HuH-7.5 (cell line): Measurements from ENCODE around the gene CBX8.
A peak's percentile ranks its signal among the peaks of the same experiment; 100 is the strongest.

Experiments
- DNase-seq: peaks from one replicate; pipeline ENCODE4 v3.0.0; 2011; ENCODE audit warnings: low spot score

The CBX8 gene

DNA sequence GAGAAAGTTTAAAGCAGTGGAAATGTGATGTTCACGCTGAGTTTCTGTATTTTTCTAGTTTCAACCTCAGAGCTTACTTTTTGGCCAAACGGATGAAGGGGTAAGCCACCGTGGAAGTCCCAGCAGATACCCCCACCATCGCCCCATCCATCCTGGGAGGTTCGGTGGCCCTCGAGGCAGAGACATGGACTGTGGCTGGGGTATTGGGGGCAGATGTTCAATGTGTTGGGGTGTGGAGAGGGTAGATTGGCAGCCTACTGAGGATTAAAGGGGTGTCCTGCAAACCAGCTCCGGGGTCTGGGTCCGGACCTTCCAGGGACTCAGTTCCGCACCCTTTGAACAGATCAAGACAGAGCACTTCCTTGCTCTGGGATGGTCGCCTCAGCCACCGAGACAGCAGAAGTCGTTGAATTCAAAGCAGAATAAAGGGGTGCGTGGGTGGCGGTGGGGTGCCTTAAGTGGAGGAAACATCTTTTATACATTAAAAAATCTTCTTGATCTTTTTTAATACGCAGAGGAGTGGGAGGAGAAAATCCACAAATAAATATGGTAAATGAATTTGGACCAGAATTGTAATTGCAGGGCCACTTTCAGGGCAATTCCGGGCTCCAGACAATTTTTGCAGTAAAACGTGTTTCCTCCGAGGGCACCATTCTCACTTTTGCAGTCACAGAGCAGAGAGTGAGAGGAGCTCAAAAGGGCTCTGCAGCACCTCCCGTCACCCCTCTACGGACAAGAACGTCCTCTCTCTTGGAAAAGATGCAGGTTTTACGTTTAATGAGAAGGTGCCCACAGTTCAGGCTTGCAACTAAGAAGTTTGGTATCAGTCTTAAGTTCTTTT lies 8.2 kb upstream of the CBX8 start:
- no peak for DNase-seq

GRCh38 chr17:79803997-79804855 lies 7.3 kb upstream of the CBX8 start:
- no peak for DNase-seq

DNA sequence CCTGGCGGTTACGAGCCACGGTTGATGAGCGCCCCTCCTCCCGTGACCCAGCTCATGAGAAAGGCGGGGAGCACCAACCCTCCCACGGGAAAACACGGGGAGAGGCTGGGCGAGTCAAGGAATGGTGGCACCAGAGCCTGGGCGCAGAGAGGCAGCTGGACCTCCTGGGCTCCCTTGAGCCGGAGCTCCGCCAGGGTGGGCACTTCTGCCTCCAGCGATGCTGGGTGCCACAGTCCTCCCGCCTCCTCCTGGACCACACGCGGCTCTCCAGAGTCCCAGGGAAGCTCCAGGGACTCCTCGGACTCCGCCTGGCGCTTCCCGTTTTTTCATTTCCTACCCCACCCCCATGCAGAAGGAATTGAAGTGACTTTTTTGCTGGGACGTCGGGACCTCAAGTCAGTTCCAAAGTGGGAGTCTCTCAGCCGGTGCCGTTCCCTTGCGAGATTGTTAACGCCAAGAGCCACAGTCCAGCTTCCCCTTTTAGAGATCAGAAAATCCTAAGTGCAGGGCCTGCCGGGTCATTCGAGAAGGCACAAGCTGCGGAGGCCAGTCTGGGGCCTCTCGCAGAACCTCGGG lies 6.6 kb upstream of the CBX8 start:
- DNase-seq = no peak

- no peak for DNase-seq
Measured at GRCh38 chr17:79802736-79803420, 6.0 kb upstream of the CBX8 start.

- no peak for DNase-seq
Measured at GRCh38 chr17:79802039-79802735, 5.3 kb upstream of the CBX8 start.

- no peak for DNase-seq
Measured at GRCh38 chr17:79801156-79802038, 4.5 kb upstream of the CBX8 start.

- no peak for DNase-seq
Measured at GRCh38 chr17:79800325-79801155, 3.7 kb upstream of the CBX8 start.

DNA sequence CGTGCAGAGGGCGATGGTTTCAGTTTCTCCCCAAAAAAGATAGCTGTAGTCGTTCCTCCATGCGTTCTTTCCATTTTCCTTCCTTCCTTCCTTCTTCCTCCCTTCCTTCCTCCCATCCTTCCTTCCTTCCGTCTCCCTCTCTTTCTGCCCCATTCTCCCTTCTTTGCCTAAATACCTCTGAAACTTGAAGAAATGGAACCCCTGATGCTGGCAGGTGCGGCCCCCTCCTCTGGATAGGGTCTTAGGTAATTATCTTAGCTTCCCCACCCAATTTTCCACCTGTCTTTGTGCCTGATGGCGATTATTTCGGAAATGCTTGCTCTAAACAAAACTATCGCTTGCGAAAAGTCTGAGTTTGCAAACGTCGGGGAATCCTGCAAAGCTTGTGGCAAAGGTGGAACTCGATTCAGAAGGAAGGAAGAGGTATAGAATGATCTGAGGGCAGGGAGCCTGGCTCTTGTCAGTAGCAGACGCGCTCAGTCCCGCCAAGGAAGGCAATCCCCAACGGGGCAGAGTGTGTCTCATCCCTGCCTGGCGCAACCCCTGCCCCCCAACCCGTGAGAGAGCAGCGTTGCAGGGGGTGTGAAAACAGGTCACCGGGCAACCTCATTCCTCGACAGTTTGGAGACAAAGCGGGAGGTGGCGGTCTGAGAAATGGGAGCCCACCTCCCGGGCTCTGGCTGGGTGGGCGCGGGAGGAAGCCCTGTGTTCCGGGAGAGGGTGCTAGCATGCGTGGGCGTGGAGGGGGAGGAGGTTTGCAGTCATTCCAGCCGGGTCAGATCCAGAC lies 2.9 kb upstream of the CBX8 start:
- DNase-seq = no peak

DNA sequence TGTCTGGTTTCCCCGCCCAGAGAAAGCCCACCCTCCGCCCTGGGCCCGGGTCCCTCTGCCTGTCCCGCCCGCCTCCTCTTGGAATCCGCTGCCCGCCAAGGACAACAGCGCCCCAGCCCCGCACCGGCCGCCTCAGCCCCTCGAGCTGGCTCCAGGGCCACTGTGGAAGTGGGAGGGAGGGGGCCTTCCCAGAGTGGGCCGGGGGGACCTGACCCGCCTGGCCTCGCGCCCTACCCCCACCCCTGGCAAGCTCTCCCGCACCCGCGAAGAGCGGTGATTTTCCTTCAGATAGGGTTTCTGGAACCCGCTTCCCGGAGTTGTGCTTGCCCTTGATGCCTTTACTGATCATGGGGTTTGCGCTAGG lies 2.3 kb upstream of the CBX8 start:
- DNase-seq = no peak

- no peak for DNase-seq
Measured at GRCh38 chr17:79798299-79799173, 1.7 kb upstream of the CBX8 start.

DNA sequence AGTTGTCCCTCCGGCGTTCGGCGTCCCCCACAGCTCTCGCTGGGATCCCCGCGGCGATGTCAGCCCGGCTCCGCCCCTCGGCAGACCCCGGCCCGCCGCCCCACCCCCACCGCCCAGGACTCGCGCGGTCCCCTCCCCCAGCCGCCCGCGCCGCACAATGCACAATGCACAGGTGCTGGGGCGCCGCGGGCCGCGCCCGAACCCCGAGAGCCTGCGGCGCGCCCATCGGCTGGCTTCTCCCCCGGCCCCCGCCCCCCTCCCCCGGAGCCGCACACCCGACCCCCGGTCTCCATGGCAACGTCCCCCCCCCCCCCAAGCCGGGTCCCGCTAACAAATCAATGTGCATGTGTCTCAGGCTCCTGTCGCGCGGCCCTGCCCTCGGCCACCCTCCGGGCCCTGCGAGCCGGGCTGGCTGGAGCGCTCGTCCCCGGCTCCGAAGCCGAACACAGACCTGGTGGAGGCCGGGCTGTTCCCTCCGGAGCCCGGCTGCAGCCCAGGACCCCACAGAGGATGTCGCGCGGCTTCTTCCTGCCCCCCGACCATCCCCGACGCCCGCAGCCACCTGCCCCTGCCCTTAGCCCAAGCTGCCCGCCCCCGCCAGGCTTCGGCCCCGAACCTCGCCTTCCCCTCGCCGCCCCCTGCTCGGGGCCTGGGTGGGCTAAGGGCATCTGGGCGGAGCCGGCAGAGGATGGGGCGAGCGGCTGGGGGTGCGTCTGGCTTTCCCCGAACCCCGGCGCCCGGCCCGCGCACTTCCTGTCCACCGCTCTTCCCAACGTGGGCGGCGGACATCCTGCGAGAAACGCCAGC lies 818 bp upstream of the CBX8 start:
- DNase-seq = peak; percentile 87

- no peak for DNase-seq
Measured at GRCh38 chr17:79796444-79796762, 474 bp downstream of the CBX8 start.

DNA sequence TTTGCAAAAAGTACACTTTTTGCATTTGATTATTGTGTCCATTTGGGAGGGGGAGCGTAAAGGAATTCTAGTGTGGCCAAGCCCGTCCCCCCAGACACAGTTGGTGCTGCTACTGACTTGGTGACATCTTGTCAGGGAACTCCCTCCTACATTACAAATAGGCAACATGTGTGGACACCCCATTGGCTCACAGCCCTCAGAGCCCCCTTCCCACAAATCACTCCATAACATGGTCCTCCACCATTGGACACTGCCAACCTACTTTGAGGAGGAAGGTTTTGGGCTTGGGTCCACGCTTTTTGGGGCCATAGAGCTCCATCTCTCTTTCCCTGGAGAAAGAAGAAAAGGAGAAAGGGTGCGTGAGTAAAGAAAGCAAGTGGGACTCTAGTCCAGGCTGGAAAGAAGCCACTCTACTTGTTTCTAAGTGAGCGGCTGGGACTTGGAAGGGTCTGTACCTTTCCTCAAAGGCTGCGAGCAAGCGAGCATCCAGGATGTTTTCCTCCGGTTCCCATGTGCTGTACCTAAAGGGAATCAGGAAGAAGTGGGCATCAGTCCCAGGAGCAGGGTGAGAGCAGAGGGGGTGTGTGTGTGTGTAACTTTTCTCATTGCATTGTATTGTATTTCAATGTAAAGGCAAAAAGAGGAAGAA lies 958 bp downstream of the CBX8 start:
- DNase-seq = no peak

DNA sequence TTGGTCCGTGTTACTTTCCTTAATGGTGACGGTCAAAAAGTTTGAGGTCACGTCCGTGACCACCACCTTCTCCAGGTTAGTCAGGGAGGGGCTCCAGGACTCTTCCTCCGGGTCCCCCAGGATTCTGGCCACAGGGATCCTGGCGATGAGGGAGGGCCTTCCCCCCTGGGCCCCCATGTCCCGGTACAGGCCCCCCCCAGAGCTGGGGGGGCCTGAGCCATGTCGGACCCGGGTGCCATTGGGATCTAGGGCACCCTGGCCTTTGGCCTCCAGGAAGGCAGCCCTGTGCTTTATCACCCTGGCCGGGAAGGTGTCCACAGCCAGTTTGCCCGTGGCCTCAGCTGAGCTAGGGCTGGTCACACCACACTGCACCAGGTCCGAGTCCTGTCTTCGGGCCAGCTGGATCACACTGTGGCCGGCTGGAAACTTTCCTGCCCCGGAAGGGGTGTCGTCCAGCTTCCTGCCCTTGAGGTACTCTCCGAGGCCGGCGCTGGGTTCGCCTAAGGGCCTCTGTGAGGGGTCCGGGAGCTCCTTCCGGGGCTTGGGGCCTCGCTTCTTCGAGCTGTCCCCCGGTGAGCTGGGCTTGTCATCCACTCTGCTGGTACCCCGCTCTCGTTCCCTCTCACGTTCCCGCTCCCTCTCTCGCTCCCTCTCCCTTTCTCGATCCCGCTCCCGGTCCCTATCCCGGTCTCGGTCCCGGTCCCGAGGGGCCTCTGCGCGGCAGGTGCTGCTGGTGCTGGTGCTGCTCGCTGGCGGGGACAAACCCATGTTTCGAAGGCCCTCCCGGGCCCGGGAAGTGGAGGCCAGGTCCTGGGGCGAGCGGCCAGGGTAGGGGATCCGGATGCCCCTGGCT lies 2.0 kb downstream of the CBX8 start:
- DNase-seq = no peak

- no peak for DNase-seq
Measured at GRCh38 chr17:79793924-79794304, 3.0 kb downstream of the CBX8 start.
